Measurements from ENCODE around the gene LOC128125822.
A peak's percentile ranks its signal among the peaks of the same experiment; 100 is the strongest.

Gene LOC128125822

DNA sequence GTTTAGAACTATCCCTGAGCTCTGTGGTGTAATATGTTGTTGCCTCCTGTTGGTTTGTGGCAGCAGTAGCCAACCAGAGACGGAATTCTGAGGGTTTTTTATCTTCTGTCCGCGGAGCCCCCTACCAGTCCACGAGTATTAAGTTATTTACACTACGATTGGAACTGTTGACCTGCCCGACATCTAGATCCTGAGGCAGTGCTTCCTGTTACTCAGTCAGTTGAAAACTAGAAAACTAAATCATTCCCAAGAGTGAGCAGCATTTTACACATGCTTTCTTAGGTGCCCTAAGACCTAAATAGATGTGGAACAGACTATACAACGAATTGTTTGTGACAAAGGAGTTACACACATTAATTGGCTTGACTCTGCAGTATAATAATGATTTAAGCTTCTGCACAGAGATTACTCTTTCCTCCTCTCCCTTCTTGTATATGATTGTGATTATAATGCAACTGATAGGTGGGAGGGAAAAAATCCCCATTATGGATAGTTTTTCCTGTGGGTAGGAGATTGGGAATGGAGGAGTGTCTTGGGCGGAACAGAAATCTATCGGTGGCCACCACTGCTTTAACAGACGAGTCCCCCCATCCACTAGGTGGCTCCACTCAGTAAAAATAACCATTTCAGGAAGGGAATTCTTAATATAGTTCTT is 1.7 kb downstream of the LOC128125822 start:
- TSS peak; percentile 39 for BruUV-seq (replicated peaks)

DNA sequence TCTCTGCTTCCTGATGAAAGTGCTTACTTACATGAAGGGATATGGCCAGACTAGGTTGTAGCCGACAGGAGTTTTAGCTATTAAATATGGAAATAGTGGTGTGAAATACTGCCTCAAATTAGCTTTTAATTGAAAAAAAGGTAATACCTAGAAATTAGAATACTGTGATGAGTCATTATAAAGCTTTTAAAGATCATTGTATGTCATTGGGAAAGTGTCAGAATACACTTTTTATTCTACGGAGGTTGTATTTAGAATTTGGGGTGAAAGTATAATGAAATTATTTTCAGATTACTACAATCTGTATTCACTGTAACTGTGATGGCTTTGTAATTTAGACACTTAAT is 2.2 kb downstream of the LOC128125822 start:
- peaks cover 28% of the 10 kb centered on the region for H3K4me1 ChIP-seq (replicated peaks; ENCODE audit: insufficient read depth)
- H3K9me2 ChIP-seq (ENCODE audit: insufficient read depth): no peaks in the 10 kb centered on the region
- no peaks in the 10 kb centered on the region for H3K9me3 ChIP-seq (ENCODE audit: insufficient read depth, low read depth)
- H2AFZ ChIP-seq: no peak overlapping the region
- H4K20me1 ChIP-seq (ENCODE audit: insufficient read depth): peaks cover 18% of the 10 kb centered on the region
- H3K36me3 ChIP-seq (ENCODE audit: low read depth): peaks cover 28% of the 10 kb centered on the region
- DNase-seq: no peak
- no TSS peak for BruUV-seq (replicated peaks)
- H3K79me2 ChIP-seq (ENCODE audit: low read depth): peaks cover 45% of the 10 kb centered on the region
- peak overlapping the region; percentile 81 for H3K4me2 ChIP-seq
- ChIA-PET POLR2A (ENCODE audit: unreplicated experiment) (interaction anchor here (0.7 kb wide), 2 partner anchors 45 to 61 kb away, joined by 3 to 4 read pairs; no protein-coding TSS in a partner anchor), CTCF (interaction anchor here (0.8 to 2.0 kb wide), 2 partner anchors 47 to 190 kb away, joined by 3 to 7 read pairs; no protein-coding TSS in a partner anchor)
- TF ChIP-seq, protein P1, sequence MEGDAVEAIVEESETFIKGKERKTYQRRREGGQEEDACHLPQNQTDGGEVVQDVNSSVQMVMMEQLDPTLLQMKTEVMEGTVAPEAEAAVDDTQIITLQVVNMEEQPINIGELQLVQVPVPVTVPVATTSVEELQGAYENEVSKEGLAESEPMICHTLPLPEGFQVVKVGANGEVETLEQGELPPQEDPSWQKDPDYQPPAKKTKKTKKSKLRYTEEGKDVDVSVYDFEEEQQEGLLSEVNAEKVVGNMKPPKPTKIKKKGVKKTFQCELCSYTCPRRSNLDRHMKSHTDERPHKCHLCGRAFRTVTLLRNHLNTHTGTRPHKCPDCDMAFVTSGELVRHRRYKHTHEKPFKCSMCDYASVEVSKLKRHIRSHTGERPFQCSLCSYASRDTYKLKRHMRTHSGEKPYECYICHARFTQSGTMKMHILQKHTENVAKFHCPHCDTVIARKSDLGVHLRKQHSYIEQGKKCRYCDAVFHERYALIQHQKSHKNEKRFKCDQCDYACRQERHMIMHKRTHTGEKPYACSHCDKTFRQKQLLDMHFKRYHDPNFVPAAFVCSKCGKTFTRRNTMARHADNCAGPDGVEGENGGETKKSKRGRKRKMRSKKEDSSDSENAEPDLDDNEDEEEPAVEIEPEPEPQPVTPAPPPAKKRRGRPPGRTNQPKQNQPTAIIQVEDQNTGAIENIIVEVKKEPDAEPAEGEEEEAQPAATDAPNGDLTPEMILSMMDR (conservative IDR thresholded peaks at IDR 0.05): 0 out of 2 replicates have a peak, but pooled peaks have one; percentile 38
- no peak for TF ChIP-seq EZH2 (IDR thresholded peaks at IDR 0.05; ENCODE audit: low read depth)
- H3K4me3 ChIP-seq: peak overlapping the region; percentile 67
- H3K27ac ChIP-seq: peak overlapping the region; percentile 97; the same call in 1 of the 2 replicates
- H3F3A ChIP-seq (ENCODE audit: insufficient read depth, low read depth): peaks cover 30% of the 10 kb centered on the region
- H3K27me3 ChIP-seq (ENCODE audit: insufficient read depth, low read depth): no peaks in the 10 kb centered on the region
- intact Hi-C loops (cut with micrococcal nuclease; ENCODE audit: unreplicated experiment): loop anchor here (1.0 to 10.0 kb wide), 3 partner anchors 63 to 221 kb away; partner anchors contain the start of gene PHF3

More for the DNA sequence above, 1.7 kb downstream of the LOC128125822 start:
- Histone ChIP-seq H3K4me2 (peak overlapping the region; percentile 81), H3K9me3 (ENCODE audit: insufficient read depth, low read depth) (no peaks in the 10 kb centered on the region), H3K79me2 (ENCODE audit: low read depth) (peaks cover 45% of the 10 kb centered on the region), H3K36me3 (ENCODE audit: low read depth) (peaks cover 23% of the 10 kb centered on the region), H3K27me3 (ENCODE audit: insufficient read depth, low read depth) (no peaks in the 10 kb centered on the region), H4K20me1 (ENCODE audit: insufficient read depth) (peaks cover 15% of the 10 kb centered on the region), H2AFZ (peak overlapping the region; percentile 70; the same call in 1 of the 2 replicates), H3K4me1 (replicated peaks; ENCODE audit: insufficient read depth) (peaks cover 28% of the 10 kb centered on the region), H3K27ac (peak overlapping the region; percentile 97), H3K4me3 (peak overlapping the region; percentile 67), H3F3A (ENCODE audit: insufficient read depth, low read depth) (peaks cover 25% of the 10 kb centered on the region), H3K9me2 (ENCODE audit: insufficient read depth) (no peaks in the 10 kb centered on the region)
- intact Hi-C loops (cut with micrococcal nuclease; ENCODE audit: unreplicated experiment): loop anchor here (1.0 to 10.0 kb wide), 4 partner anchors 63 to 221 kb away; partner anchors contain the start of gene PHF3
- no peak for TF ChIP-seq EZH2 (IDR thresholded peaks at IDR 0.05; ENCODE audit: low read depth)
- TF ChIP-seq, protein P1 (conservative IDR thresholded peaks at IDR 0.05): peak; percentile 84
- ChIA-PET CTCF (interaction anchor here (0.8 to 2.0 kb wide), 2 partner anchors 46 to 190 kb away, joined by 3 to 7 read pairs; no protein-coding TSS in a partner anchor), POLR2A (ENCODE audit: unreplicated experiment) (interaction anchor here (0.6 to 0.8 kb wide), 6 partner anchors 44 to 191 kb away, joined by 3 to 10 read pairs (median 4); no protein-coding TSS in a partner anchor)
- peak; percentile 52 to 59 for DNase-seq

DNA sequence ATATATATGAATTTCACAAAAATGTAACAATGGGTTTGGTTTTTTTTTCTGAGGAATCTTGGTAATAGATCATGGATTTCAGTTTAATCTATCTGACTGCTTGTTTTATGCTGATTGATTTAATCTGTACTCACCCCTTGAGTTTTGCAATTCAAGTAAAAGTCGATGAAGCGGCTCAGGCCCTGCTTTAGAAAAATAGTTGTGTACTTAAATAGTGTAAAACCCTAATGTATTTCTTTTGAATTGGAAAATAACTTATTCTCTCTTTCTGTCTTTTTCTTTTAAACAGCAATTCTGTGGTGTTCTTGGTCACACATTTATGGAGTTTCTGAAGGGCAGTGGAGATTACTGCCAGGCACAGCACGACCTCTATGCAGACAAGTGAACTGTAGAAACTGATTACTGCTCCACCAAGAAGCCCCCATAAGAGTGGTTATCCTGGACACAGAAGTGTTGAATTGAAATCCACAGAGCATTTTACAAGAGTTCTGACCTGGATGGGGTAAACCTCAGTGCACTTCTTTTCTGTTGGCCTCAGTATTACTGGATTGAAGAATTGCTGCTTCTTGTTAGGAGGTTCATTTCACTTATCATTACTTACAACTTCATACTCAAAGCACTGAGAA is 4.0 kb downstream of the LOC128125822 start:
- Histone ChIP-seq H3K9me2 (ENCODE audit: insufficient read depth) (no peaks in the 10 kb centered on the region), H4K20me1 (ENCODE audit: insufficient read depth) (peaks cover 20% of the 10 kb centered on the region), H3K9me3 (ENCODE audit: insufficient read depth, low read depth) (no peaks in the 10 kb centered on the region), H3K4me2 (no peak overlapping the region), H2AFZ (no peak overlapping the region), H3K27ac (no peak overlapping the region), H3K4me3 (no peak overlapping the region), H3K79me2 (ENCODE audit: low read depth) (peaks cover 45% of the 10 kb centered on the region), H3K4me1 (replicated peaks; ENCODE audit: insufficient read depth) (peaks cover 13% of the 10 kb centered on the region), H3K27me3 (ENCODE audit: insufficient read depth, low read depth) (no peaks in the 10 kb centered on the region), H3K36me3 (ENCODE audit: low read depth) (peaks cover 43% of the 10 kb centered on the region), H3F3A (ENCODE audit: insufficient read depth, low read depth) (peaks cover 28% of the 10 kb centered on the region)
- BruUV-seq (replicated peaks): no TSS peak
- ChIA-PET POLR2A (ENCODE audit: unreplicated experiment) (no interaction called here), CTCF (no interaction called here)
- DNase-seq: no peak
- TF ChIP-seq, protein P1 (conservative IDR thresholded peaks at IDR 0.05): no peak
- no peak for TF ChIP-seq EZH2 (IDR thresholded peaks at IDR 0.05; ENCODE audit: low read depth)
- intact Hi-C loops (cut with micrococcal nuclease; ENCODE audit: unreplicated experiment): loop anchor here (10.0 kb wide), 1 partner anchor 161 kb away; no protein-coding TSS in a partner anchor
